ENCODE data around the gene GNA15.

The GNA15 gene

DNA sequence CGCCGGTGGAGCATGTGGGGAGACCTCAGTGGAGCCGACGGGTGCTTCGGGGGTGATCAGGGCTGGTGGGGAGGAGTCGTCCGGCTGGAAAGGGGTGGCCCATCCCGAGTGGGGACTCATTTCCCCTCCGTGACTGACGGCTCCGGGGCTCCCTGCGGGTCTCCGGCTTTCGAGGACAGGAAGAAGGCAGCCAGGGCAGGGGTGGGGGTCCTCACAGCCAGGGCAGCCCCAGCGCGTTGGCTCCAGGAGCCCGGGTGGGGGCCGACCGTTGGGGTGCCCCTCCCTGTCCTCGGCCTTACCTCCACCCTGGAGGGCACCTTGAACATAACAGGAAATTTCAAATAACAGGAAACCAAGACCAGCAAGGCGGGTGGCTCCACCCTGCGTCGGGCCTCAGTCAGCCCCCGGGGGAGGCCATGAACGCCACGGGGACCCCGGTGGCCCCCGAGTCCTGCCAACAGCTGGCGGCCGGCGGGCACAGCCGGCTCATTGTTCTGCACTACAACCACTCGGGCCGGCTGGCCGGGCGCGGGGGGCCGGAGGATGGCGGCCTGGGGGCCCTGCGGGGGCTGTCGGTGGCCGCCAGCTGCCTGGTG, 42.6 kb downstream of the GNA15 start, which contains the start of gene S1PR4:
TSS of gene S1PR4 (plus strand) at position 393 of the 596 bp plus-strand sequence. CDS start at position 417, 24 bp downstream.
- Histone ChIP-seq H3K9me3 (ENCODE audit: control insufficient read depth, insufficient read depth, low read length) (no peaks in the 10 kb centered on the region), H3K36me3 (ENCODE audit: insufficient read depth, low read length) (no peaks in the 10 kb centered on the region), H3K4me1 (ENCODE audit: insufficient read depth, low read length) (peaks cover 3% of the 10 kb centered on the region; the same call in 1 of the 2 replicates), H3K9ac (ENCODE audit: low read depth, low read length) (no peak within 1 kb of the TSS)

DNA sequence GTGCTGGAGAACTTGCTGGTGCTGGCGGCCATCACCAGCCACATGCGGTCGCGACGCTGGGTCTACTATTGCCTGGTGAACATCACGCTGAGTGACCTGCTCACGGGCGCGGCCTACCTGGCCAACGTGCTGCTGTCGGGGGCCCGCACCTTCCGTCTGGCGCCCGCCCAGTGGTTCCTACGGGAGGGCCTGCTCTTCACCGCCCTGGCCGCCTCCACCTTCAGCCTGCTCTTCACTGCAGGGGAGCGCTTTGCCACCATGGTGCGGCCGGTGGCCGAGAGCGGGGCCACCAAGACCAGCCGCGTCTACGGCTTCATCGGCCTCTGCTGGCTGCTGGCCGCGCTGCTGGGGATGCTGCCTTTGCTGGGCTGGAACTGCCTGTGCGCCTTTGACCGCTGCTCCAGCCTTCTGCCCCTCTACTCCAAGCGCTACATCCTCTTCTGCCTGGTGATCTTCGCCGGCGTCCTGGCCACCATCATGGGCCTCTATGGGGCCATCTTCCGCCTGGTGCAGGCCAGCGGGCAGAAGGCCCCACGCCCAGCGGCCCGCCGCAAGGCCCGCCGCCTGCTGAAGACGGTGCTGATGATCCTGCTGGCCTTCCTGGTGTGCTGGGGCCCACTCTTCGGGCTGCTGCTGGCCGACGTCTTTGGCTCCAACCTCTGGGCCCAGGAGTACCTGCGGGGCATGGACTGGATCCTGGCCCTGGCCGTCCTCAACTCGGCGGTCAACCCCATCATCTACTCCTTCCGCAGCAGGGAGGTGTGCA, 43.3 kb downstream of the GNA15 start:
- Histone ChIP-seq H3K9ac (ENCODE audit: low read depth, low read length) (no peak overlapping the region), H3K4me1 (ENCODE audit: insufficient read depth, low read length) (peaks cover 3% of the 10 kb centered on the region; the same call in 1 of the 2 replicates), H3K9me3 (ENCODE audit: control insufficient read depth, insufficient read depth, low read length) (no peaks in the 10 kb centered on the region), H3K36me3 (ENCODE audit: insufficient read depth, low read length) (no peaks in the 10 kb centered on the region)

DNA sequence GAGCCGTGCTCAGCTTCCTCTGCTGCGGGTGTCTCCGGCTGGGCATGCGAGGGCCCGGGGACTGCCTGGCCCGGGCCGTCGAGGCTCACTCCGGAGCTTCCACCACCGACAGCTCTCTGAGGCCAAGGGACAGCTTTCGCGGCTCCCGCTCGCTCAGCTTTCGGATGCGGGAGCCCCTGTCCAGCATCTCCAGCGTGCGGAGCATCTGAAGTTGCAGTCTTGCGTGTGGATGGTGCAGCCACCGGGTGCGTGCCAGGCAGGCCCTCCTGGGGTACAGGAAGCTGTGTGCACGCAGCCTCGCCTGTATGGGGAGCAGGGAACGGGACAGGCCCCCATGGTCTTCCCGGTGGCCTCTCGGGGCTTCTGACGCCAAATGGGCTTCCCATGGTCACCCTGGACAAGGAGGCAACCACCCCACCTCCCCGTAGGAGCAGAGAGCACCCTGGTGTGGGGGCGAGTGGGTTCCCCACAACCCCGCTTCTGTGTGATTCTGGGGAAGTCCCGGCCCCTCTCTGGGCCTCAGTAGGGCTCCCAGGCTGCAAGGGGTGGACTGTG, 44.0 kb downstream of the GNA15 start:
- Histone ChIP-seq H3K4me1 (ENCODE audit: insufficient read depth, low read length) (peaks cover 3% of the 10 kb centered on the region; the same call in 1 of the 2 replicates), H3K9me3 (ENCODE audit: control insufficient read depth, insufficient read depth, low read length) (no peaks in the 10 kb centered on the region), H3K9ac (ENCODE audit: low read depth, low read length) (no peak overlapping the region), H3K36me3 (ENCODE audit: insufficient read depth, low read length) (no peaks in the 10 kb centered on the region)

DNA sequence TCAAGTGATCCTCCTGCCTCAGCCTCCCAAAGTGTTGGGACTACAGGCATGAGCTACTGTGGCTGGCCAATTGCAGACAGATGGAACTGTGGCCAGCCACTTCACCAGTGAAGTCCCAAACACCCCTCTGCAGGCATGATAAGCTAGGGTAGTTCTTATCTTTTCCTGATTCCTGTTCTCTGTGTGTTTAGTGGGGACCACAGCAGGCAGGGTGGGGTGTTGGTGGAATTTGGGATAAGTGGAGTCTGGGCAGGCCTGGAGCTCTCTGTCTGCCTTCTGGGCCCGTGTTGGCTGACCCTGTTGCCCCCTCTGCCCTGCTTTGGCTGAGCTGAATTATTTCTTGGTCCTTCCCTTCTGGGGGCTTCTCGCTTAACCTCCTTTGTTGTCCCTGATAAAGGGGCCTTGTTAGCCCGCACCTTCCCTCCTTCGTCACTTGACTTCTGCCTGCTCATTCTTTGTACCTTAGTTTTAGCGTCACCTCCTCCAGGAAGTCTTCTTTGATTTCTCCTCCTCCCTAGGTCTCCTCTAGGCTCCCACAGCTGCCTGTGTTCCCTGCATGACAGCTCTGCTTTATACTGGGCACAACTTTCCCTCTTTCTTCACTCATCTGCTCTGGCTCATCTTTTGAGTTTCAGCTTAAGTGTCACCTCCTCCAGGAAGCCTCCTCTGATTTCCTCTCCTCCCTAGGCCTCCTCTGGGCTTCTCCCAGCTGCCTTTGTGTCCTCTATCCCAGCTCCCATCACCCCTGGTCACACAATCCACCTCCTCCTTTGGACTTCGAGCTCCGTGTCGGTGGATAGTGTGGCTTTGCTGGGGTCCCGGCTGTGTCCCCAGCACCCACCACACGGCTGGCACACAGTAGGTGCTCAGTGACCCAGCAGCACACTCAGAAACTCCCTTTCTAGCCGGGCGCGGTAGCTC, 48.1 kb downstream of the GNA15 start:
- Histone ChIP-seq H3K9ac (ENCODE audit: low read depth, low read length) (no peak overlapping the region), H3K4me1 (ENCODE audit: insufficient read depth, low read length) (peaks cover 5% of the 10 kb centered on the region), H3K9me3 (ENCODE audit: control insufficient read depth, insufficient read depth, low read length) (no peaks in the 10 kb centered on the region), H3K36me3 (ENCODE audit: insufficient read depth, low read length) (no peaks in the 10 kb centered on the region)

DNA sequence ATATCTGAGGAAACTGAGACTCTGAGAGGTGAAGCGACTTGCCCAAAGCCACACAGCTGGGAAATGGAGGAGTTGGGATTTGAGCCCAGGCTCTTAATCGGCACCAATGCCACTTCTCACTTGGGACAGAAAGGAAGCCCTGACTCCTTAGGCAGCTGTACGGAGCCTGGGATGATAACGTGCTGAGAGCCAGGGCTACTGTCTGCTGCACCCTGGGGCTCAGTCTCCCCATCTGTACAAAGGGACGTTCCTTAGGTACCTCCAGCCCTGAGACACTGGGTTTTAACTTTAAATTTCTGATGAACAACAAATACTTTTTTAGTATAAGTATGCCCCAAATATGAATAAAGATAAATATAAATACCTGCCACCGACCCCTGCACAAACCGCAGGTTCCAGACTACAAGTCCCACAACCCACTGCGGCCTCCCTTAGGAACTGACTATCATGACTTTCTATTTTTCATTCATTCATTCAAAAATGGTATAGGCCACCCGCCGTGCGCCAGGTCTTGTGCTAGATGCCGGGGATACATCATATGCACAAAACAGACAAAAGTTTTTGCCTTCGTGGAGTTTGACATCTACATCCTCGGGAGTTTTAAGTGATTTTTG, 49.1 kb downstream of the GNA15 start:
- no peaks in the 10 kb centered on the region for H3K36me3 ChIP-seq (ENCODE audit: insufficient read depth, low read length)
- H3K9me3 ChIP-seq (ENCODE audit: control insufficient read depth, insufficient read depth, low read length), result no peaks in the 10 kb centered on the region
- peaks cover 13% of the 10 kb centered on the region for H3K4me1 ChIP-seq (ENCODE audit: insufficient read depth, low read length)
- H3K9ac ChIP-seq (ENCODE audit: low read depth, low read length), result peak overlapping the region; percentile 97; the same call in 1 of the 2 replicates

DNA sequence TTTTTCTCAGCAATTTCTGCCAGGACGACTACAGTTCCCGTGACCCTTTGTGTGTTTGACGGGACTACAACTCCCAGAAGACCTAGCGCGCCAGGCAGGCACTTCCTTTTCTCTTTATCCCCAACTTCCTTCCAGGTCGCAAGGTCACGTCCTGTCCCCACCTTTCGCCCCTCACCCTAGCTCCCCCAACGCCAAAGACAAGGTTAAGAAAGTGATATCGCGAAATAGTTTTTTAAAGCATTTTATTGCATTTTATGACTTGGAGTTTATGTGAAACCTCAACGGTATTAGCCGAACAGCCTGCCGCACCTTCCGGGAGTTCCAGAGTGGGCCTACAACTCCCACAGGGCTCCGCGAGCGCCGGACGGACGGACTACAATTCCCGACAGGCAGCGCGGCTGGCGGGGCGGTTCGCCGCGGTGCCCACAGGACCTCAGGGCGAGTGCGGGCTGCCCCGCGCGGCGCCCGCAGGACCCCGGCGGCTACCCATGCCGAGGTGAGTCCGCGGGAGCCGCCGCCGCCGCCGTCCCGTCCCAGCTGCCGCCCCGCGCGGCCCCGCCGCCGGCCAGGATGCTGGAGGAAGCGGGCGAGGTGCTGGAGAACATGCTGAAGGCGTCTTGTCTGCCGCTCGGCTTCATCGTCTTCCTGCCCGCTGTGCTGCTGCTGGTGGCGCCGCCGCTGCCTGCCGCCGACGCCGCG, 49.8 kb downstream of the GNA15 start, which contains the start of gene NCLN:
TSS of gene NCLN (plus strand) at position 470 of the 699 bp plus-strand sequence. CDS start at position 571, 101 bp downstream.
- H3K4me1 ChIP-seq (ENCODE audit: insufficient read depth, low read length), result peaks cover 13% of the 10 kb centered on the region
- no peaks in the 10 kb centered on the region for H3K9me3 ChIP-seq (ENCODE audit: control insufficient read depth, insufficient read depth, low read length)
- no peaks in the 10 kb centered on the region for H3K36me3 ChIP-seq (ENCODE audit: insufficient read depth, low read length)
- peak within 1 kb of the TSS; percentile 97 for H3K9ac ChIP-seq (ENCODE audit: low read depth, low read length)

DNA sequence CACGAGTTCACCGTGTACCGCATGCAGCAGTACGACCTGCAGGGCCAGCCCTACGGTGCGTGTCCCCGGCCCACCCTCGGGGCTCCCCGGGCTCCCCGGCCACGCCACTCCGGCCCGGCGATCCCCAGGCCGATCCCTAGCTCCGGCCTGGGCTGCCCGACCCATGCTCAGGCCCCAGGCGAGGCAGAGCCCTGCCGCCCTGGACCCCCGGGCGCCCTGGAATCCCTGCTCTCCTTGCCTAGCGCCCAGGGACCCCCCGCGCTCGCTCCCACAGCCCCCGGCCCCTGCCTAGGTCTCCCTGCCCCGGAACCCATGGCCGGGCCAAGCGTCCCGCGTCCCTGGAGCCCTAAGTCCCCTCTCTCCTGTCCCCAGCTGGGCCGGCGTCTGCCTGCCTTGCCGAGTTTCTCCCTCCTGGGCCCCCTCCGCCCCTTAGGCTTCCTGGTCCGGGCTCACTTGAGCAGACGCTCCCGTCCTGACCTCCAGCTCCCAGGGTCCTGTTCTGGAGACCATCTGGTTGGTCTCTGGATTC, 50.4 kb downstream of the GNA15 start:
- H3K4me1 ChIP-seq (ENCODE audit: insufficient read depth, low read length), result peaks cover 13% of the 10 kb centered on the region
- H3K9ac ChIP-seq (ENCODE audit: low read depth, low read length), result peak overlapping the region; percentile 97
- H3K36me3 ChIP-seq (ENCODE audit: insufficient read depth, low read length), result no peaks in the 10 kb centered on the region
- no peaks in the 10 kb centered on the region for H3K9me3 ChIP-seq (ENCODE audit: control insufficient read depth, insufficient read depth, low read length)

DNA sequence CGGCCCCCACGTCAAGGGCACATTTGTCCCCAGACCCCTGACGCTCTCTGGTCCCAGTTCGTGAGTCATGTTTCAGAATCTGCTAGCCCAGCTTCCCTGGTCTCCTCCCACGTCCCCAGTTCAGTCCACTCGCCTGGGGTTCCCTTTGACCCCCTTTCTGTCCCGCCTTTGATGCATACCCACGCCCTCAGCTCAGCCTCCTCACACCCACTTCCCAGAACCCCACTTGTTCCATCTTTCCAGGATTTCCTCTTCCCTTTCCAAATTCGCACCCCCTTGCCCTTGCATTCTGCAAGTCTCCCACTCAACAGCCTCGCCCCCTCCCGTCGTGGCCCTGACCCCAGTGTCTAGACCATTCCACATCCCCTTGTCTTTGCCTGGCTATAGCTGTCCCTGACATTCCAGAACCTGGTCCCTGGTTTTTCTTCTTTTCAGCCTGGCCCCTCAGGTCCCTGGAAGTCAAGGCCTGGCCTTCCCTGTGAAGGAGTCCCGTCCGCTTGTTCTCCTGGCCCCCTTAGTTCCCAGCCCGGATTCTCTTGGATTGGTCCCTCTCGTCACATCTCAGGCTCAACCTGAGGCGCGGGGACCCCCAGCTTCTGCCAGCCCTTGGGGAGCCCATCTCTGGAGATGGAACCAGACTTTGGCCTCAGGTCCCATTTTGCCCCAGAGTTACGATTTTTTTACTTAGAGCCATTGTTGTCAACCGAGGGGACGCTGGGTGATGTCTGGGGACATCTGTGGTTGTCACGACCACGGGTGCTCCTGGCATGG, 51.2 kb downstream of the GNA15 start:
- no peaks in the 10 kb centered on the region for H3K9me3 ChIP-seq (ENCODE audit: control insufficient read depth, insufficient read depth, low read length)
- peaks cover 13% of the 10 kb centered on the region for H3K4me1 ChIP-seq (ENCODE audit: insufficient read depth, low read length)
- H3K36me3 ChIP-seq (ENCODE audit: insufficient read depth, low read length), result no peaks in the 10 kb centered on the region
- peak overlapping the region; percentile 97 for H3K9ac ChIP-seq (ENCODE audit: low read depth, low read length)

DNA sequence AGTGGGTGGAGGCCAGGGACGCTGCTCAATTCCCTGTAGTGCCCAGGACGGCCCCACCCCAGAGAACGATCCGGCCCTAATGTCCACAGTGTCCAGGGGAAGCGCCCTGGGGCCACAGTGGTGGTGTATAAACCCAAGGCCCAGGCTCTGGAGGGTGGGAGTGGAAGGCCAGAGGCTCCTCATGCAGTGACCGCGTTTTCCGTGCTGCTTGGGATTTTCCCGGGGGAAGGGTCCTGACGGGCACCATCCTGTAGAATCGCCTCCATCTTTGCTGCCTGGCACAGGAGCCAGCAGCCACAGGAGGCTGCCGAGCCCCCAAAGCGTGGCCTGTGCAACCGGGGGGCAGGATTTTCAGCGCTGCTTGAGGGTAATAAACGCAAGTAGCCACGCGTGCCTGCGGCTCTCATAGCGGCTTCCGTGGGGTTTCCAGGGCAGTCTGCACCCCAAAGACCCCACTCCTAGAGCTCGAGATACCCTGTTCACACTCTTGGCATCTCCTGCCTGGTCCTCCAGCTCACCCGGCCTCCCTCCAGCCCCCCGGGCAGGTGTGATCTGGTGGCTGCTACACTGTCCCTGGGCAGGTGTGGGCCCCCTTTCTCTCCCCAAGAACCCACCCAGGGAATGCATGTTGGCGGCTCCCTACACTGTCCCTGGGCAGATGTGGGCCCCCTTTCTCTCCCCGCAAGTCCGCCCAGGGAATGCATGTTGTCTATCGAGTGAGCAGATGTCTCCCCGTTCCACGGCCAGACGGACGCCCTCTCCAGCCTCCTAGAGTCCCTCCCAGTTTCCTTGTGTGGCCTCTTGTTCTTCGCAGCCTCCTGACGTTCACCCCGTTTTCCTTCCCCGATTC, 52.1 kb downstream of the GNA15 start:
- Histone ChIP-seq H3K4me1 (ENCODE audit: insufficient read depth, low read length) (peaks cover 13% of the 10 kb centered on the region), H3K9me3 (ENCODE audit: control insufficient read depth, insufficient read depth, low read length) (no peaks in the 10 kb centered on the region), H3K36me3 (ENCODE audit: insufficient read depth, low read length) (no peaks in the 10 kb centered on the region), H3K9ac (ENCODE audit: low read depth, low read length) (no peak overlapping the region)

DNA sequence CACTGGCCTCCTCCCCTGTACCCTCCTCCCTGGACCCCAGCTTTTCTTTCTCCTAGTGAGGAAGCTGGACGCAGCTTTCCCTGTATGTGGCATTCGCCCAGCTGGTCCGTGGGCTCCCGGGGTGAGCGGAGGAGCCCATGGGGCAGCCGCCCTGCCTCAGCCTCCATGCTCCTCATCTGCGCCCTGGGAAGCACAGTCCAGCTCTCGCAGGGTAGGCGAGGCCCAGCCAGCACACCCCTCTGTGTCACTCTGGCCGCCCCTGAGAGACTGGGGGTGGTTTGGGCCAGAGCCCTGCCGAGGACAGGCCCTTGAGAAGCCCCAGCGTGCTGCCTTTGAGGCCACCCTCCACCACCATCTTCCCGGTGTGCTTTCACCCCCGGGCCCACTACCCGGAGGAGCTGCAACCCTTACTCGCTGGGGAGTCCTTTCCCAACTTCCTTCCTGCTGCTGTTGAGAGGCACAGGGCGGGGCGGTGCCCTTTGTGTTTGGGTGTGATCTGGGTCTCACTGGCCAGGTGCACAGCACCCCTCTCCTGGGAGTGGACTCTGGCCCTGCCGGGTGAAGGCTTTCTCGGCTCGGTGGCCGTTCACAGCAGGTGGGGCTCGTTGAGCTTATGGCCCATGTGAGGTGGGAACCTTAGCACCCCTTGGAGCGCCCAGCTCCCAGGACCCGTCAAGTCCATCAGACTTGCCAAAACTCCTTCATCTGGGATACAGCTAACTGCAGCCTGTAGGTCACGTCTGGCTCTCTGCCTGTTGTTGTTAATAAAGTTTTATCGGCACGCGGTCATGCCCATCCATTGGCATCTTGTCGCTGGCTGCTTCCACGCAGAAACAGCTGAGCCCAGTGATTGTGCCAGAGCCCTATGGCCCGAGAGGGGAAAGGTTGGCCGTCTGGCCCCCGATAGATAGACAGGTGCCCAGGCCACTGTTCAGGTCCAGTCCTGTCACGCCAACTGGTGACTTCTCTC, 53.1 kb downstream of the GNA15 start:
- Histone ChIP-seq H3K9ac (ENCODE audit: low read depth, low read length) (no peak overlapping the region), H3K4me1 (ENCODE audit: insufficient read depth, low read length) (peaks cover 13% of the 10 kb centered on the region), H3K36me3 (ENCODE audit: insufficient read depth, low read length) (no peaks in the 10 kb centered on the region)

More for the DNA sequence above, 53.1 kb downstream of the GNA15 start:
- H3K9me3 ChIP-seq (ENCODE audit: control insufficient read depth, insufficient read depth, low read length), result no peaks in the 10 kb centered on the region

Data from ES-I3 (cell line).